A673 (cell line): Measurements from ENCODE around the gene EML1. TPM values are rescaled to one million over a fixed set of nuclear protein-coding genes. Genes with fewer than 3 reads are reported as not detected.

ENCODE experiments used
- BruUV-seq: library from RNA; stranded (reverse); fragments of 400-500 nt; replicated peaks from 2 replicates; lab custom pipeline; 2021; lab: Mats Ljungman, UMichigan
- CTCF ChIA-PET: fragments of 300-600 bp; sonication (Branson Sonifier 250); formaldehyde crosslinking; loops from one replicate; lab custom pipeline; 2022; ENCODE audit warnings: antibody characterized with exemption; lab: Charles Lee
- POLR2A ChIA-PET: fragments of 300-600 bp; sonication (Branson Sonifier 250); formaldehyde crosslinking; loops from one replicate; lab custom pipeline; 2022; ENCODE audit warnings: antibody characterized with exemption; ENCODE audit not compliant: low non-redundant PET; lab: Charles Lee
- DNase-seq: peaks from one replicate; pipeline ENCODE4 v3.0.0-alpha.2; 2015; ENCODE audit warnings: low spot score
- H3K27ac ChIP-seq: fragments of 200-600 bp; sonication (generic); 2 replicates; pipeline ENCODE4 v1.5.1; 2016; ENCODE audit warnings: mixed run types, low read depth, mild to moderate bottlenecking, mixed read lengths, antibody characterized with exemption, low read length; ENCODE audit not compliant: poor library complexity, severe bottlenecking
- H3K27me3 ChIP-seq: fragments of 200-600 bp; sonication (generic); replicated peaks from 2 replicates; pipeline ENCODE4 v1.6.1; 2017; ENCODE audit warnings: mixed run types, low read depth, mild to moderate bottlenecking, mixed read lengths, antibody characterized with exemption, low read length; ENCODE audit not compliant: insufficient read depth, poor library complexity
- H3K36me3 ChIP-seq: fragments of 200-600 bp; sonication (generic); 2 replicates; pipeline ENCODE4 v1.6.1; 2016; ENCODE audit warnings: mixed run types, mild to moderate bottlenecking, mixed read lengths, antibody characterized with exemption, low read length; ENCODE audit not compliant: insufficient read depth, poor library complexity, severe bottlenecking
- H3K4me1 ChIP-seq: fragments of 200-600 bp; sonication (generic); 2 replicates; pipeline ENCODE4 v1.6.1; 2017; ENCODE audit warnings: mixed run types, mild to moderate bottlenecking, mixed read lengths, antibody characterized with exemption, low read length; ENCODE audit not compliant: insufficient read depth, poor library complexity, severe bottlenecking
- H3K4me3 ChIP-seq: fragments of 200-600 bp; sonication (generic); 2 replicates; pipeline ENCODE4 v1.5.1; 2016; ENCODE audit warnings: low read depth, mixed run types, mild to moderate bottlenecking, mixed read lengths, low read length; ENCODE audit not compliant: poor library complexity, severe bottlenecking
- H3K9me3 ChIP-seq: fragments of 200-600 bp; sonication (generic); 2 replicates; pipeline ENCODE4 v1.6.1; 2016; ENCODE audit warnings: mixed run types, low read depth, mild to moderate bottlenecking, mixed read lengths, antibody characterized with exemption, low read length; ENCODE audit not compliant: poor library complexity, severe bottlenecking
- CTCF ChIP-seq: fragments of 300-800, 200-600 bp; sonication (generic); conservative IDR thresholded peaks from 2 replicates; pipeline ENCODE4 v1.5.1; 2017; ENCODE audit warnings: low read depth, mild to moderate bottlenecking, antibody characterized with exemption, low read length, moderate library complexity, mixed read lengths
- EZH2 ChIP-seq: fragments of 200-600 bp; sonication (generic); IDR thresholded peaks from 2 replicates; pipeline ENCODE4 v1.6.1; 2017; ENCODE audit warnings: borderline replicate concordance, low read depth, mild to moderate bottlenecking, mixed read lengths, antibody characterized with exemption, low read length; ENCODE audit not compliant: poor library complexity, severe bottlenecking
- intact Hi-C: fragments of 100-400 bp; cut with micrococcal nuclease; formaldehyde crosslinking; loops from one replicate; pipeline ENCODE4 v1.10.0; 2022; ENCODE audit not compliant: unreplicated experiment
- total RNA-seq: library from RNA; stranded (reverse); gene quantifications from 2 replicates; pipeline ENCODE4 v1.2.3, GENCODE V29; 2021

EML1 gene
- total RNA-seq, 1 experiment from 2014 or later = 34.1 TPM

GRCh38 chr14:99884834-99885648 is 91.8 kb downstream of the EML1 start:
- no peak overlapping the region for H3K4me3 ChIP-seq
- H3K27ac ChIP-seq = peak overlapping the region; percentile 62
- POLR2A ChIA-PET = no interaction called here
- BruUV-seq = no TSS peak
- H3K27me3 ChIP-seq = no peaks in the 10 kb centered on the region
- H3K9me3 ChIP-seq = no peaks in the 10 kb centered on the region
- intact Hi-C loops = loop anchor here (1.0 to 5.0 kb wide), 4 partner anchors 93 to 368 kb away; partner anchors contain the start of gene EML1
- no peak for TF ChIP-seq EZH2
- peak; percentile 82 for TF ChIP-seq CTCF
- CTCF ChIA-PET = interaction anchor here (0.5 to 1.2 kb wide), 5 partner anchors 149 to 339 kb away, joined by 3 to 11 read pairs (median 4); no protein-coding TSS in a partner anchor
- peaks cover 32% of the 10 kb centered on the region for H3K4me1 ChIP-seq
- no peaks in the 10 kb centered on the region for H3K36me3 ChIP-seq
- peak; percentile 81 for DNase-seq

GRCh38 chr14:99885649-99885958 is 92.4 kb downstream of the EML1 start:
- no TSS peak for BruUV-seq
- TF ChIP-seq CTCF (no peak), EZH2 (no peak)
- no peak for DNase-seq
- ChIA-PET POLR2A (no interaction called here), CTCF (interaction anchor here (0.5 kb wide), 2 partner anchors 89 to 339 kb away, joined by 3 to 4 read pairs; no protein-coding TSS in a partner anchor)
- H3K9me3 ChIP-seq = no peaks in the 10 kb centered on the region
- no peaks in the 10 kb centered on the region for H3K36me3 ChIP-seq
- no peaks in the 10 kb centered on the region for H3K27me3 ChIP-seq
- intact Hi-C loops = loop anchor here (1.0 to 5.0 kb wide), 3 partner anchors 155 to 368 kb away; no protein-coding TSS in a partner anchor
- H3K27ac ChIP-seq = no peak overlapping the region
- H3K4me3 ChIP-seq = no peak overlapping the region
- H3K4me1 ChIP-seq = peaks cover 27% of the 10 kb centered on the region

- Histone ChIP-seq H3K9me3 (no peaks in the 10 kb centered on the region), H3K4me1 (peaks cover 24% of the 10 kb centered on the region), H3K27ac (no peak overlapping the region), H3K27me3 (no peaks in the 10 kb centered on the region), H3K36me3 (no peaks in the 10 kb centered on the region), H3K4me3 (no peak overlapping the region)
- TF ChIP-seq CTCF (no peak), EZH2 (no peak)
- DNase-seq = no peak
- intact Hi-C loops = loop anchor here (5.0 kb wide), 1 partner anchor 370 kb away; no protein-coding TSS in a partner anchor
- CTCF ChIA-PET = no interaction called here
- no TSS peak for BruUV-seq
- POLR2A ChIA-PET = no interaction called here
Observed at GRCh38 chr14:99887407-99887806, 94.2 kb downstream of the EML1 start.
